HEK293 (cell line): ENCODE measurements around the gene JAK3.

ENCODE experiments used
- KLF10 ChIP-seq: fragments of 450-650 bp; IDR thresholded peaks from 2 replicates; pipeline ENCODE4 v1.5.1; 2018; ENCODE audit warnings: missing biosample characterization, mild to moderate bottlenecking, missing genetic modification characterization
- SCRT2 ChIP-seq: fragments of 450-650 bp; formaldehyde crosslinking; IDR thresholded peaks from 2 replicates; pipeline ENCODE4 v1.5.1; 2016; ENCODE audit warnings: missing biosample characterization, missing genetic modification characterization
- ZBTB21 ChIP-seq: fragments of 450-650 bp; formaldehyde crosslinking; IDR thresholded peaks from 2 replicates; pipeline ENCODE4 v1.5.1; 2017; ENCODE audit warnings: missing biosample characterization, missing genetic modification characterization
- ZFP3 ChIP-seq: fragments of 450-650 bp; formaldehyde crosslinking; IDR thresholded peaks from 2 replicates; pipeline ENCODE4 v1.5.1; 2016; ENCODE audit warnings: low read depth, missing biosample characterization, missing genetic modification characterization
- ZNF274 ChIP-seq, 2 experiments: fragments of 200-500 bp in 1 of 2; fragments of 450-650 bp in 1 of 2; sonication (Bioruptor generic) in 1 of 2; formaldehyde crosslinking in 1 of 2; IDR thresholded peaks; 2 replicates each; pipeline versions ENCODE4 v1.5.1 to v1.6.1; 2014 to 2016; ENCODE audit warnings: borderline replicate concordance in 1 of 2, inconsistent platforms in 1 of 2, low read length in 1 of 2, missing biosample characterization in 1 of 2, missing genetic modification characterization in 1 of 2
- ZNF292 ChIP-seq: fragments of 450-650 bp; formaldehyde crosslinking; IDR thresholded peaks from 2 replicates; pipeline ENCODE4 v1.5.1; 2016; ENCODE audit warnings: low read depth, missing biosample characterization, missing genetic modification characterization, borderline replicate concordance
- ZNF433 ChIP-seq: fragments of 450-650 bp; formaldehyde crosslinking; IDR thresholded peaks from 2 replicates; pipeline ENCODE4 v1.5.1; 2016; ENCODE audit warnings: missing biosample characterization, missing genetic modification characterization, low read depth
- ZNF514 ChIP-seq: fragments of 450-650 bp; formaldehyde crosslinking; IDR thresholded peaks from 2 replicates; pipeline ENCODE4 v1.5.1; 2016; ENCODE audit warnings: missing biosample characterization, missing genetic modification characterization
- ZNF626 ChIP-seq: fragments of 450-650 bp; sonication (Bioruptor Pico); formaldehyde crosslinking; IDR thresholded peaks from 2 replicates; pipeline ENCODE4 v1.5.1; 2018; ENCODE audit warnings: missing biosample characterization, missing genetic modification characterization, inconsistent platforms
- TF ChIP-seq, protein P1 (sequence below): fragments of 450-650 bp; formaldehyde crosslinking; IDR thresholded peaks from 2 replicates; pipeline ENCODE4 v1.5.1; 2016; ENCODE audit warnings: missing biosample characterization, missing genetic modification characterization

DNA sequence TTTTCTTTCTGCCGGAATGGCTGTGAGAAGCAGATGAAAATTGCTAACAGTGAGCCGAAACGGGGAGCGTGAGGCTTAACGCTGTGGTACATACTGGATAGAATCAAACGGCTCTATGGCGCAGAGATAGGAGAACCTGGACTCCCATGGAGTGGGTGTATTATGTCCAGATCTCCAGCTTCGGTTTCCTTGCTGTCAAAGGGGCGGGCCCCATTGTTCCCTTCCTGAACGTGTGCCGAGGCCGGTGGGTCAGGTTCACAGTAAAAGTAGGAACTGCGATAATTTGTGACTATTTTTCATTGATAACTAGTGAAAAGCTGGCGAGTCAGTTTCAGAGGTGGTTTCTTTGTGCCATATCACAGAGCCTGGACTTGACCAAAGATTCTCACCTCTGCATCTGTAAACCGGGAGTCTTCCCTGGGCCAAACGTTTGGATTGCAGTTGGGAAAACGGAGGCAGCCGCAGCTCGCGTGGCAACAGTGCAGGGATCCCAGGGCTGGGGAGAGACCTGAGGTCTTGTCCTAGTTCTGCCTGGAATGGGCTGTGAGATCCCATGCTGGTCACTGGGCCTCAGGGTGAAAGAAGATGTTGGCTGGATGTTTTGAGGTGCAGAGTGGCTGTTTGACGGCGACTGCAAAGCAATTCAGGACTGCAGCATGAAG, 12.7 kb upstream of the JAK3 start:
- TF ChIP-seq KLF10 (tag by site-specific recombination) = no peak
- TF ChIP-seq ZNF292 = no peak
- no peak for TF ChIP-seq SCRT2 (tag by site-specific recombination)
- TF ChIP-seq ZBTB21 = no peak
- TF ChIP-seq ZNF626 (tag by site-specific recombination) = no peak
- no peak for TF ChIP-seq ZNF274 (IDR thresholded peaks at IDR 0.05; ENCODE audit: low read length)
- no peak for TF ChIP-seq ZNF274 (tag by site-specific recombination; IDR thresholded peaks at IDR 0.05; ENCODE audit: borderline replicate concordance)
- TF ChIP-seq ZNF433 (tag by site-specific recombination) = no peak
- TF ChIP-seq, protein P1, sequence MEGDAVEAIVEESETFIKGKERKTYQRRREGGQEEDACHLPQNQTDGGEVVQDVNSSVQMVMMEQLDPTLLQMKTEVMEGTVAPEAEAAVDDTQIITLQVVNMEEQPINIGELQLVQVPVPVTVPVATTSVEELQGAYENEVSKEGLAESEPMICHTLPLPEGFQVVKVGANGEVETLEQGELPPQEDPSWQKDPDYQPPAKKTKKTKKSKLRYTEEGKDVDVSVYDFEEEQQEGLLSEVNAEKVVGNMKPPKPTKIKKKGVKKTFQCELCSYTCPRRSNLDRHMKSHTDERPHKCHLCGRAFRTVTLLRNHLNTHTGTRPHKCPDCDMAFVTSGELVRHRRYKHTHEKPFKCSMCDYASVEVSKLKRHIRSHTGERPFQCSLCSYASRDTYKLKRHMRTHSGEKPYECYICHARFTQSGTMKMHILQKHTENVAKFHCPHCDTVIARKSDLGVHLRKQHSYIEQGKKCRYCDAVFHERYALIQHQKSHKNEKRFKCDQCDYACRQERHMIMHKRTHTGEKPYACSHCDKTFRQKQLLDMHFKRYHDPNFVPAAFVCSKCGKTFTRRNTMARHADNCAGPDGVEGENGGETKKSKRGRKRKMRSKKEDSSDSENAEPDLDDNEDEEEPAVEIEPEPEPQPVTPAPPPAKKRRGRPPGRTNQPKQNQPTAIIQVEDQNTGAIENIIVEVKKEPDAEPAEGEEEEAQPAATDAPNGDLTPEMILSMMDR (tag by site-specific recombination) = no peak
- no peak for TF ChIP-seq ZFP3 (tag by site-specific recombination)
- no peak for TF ChIP-seq ZNF514 (tag by site-specific recombination)
